Measurements from ENCODE around the gene ST6GALNAC6. TPM values are rescaled to one million over a fixed set of nuclear protein-coding genes. Genes with fewer than 3 reads are reported as not detected.
A peak's percentile ranks its signal among the peaks of the same experiment; 100 is the strongest.

Gene ST6GALNAC6
- total RNA-seq, 1 donor from 2014 or later = 82.0 TPM

DNA sequence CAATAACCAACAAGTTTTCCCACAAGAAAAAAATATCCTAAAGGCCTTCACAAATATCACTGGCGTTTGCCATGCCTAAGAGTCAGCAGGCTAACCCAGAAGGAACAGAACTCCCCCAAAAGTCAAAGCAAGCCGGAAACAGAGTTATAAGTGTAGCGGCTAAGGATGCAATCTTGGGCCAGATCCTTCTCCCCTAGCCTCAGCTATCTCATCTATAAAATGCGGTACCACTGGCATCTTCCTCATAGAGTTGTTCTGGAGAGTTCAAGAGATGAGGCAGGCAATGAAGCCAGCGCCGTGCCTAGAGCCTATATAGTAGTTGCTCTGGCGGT is 37.6 kb upstream of the ST6GALNAC6 start:
- TF ChIP-seq, protein P1, sequence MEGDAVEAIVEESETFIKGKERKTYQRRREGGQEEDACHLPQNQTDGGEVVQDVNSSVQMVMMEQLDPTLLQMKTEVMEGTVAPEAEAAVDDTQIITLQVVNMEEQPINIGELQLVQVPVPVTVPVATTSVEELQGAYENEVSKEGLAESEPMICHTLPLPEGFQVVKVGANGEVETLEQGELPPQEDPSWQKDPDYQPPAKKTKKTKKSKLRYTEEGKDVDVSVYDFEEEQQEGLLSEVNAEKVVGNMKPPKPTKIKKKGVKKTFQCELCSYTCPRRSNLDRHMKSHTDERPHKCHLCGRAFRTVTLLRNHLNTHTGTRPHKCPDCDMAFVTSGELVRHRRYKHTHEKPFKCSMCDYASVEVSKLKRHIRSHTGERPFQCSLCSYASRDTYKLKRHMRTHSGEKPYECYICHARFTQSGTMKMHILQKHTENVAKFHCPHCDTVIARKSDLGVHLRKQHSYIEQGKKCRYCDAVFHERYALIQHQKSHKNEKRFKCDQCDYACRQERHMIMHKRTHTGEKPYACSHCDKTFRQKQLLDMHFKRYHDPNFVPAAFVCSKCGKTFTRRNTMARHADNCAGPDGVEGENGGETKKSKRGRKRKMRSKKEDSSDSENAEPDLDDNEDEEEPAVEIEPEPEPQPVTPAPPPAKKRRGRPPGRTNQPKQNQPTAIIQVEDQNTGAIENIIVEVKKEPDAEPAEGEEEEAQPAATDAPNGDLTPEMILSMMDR (IDR thresholded peaks at IDR 0.05) = no peak
- DNase-seq = no peak

DNA sequence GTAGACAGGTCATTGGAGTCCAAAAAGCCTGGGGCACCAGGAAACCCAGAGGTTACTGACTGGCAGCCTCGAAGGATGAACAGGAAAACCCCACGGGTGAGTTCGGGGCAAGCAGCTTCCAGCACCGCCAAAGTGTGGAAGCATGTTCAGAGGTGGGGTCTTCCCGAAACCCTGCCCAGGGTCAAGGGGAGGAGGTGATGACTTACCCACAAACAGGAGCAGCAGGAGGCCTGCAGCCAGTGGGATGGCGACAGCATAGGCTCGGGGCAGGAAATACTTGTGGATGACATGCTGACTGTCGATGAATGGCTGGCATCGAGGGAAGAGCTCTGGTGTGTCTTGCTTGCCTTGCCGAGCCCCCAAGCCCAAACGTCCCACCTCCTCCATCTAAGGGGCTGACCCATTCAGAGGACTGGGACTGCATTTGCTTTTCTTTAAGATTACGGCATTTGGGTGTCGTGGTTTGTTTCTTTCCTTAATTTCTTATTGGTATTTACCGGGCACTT is 37.0 kb upstream of the ST6GALNAC6 start:
- intact Hi-C loops (cut with DNase I) = no loop called here
- Histone ChIP-seq H3K4me1 (peaks cover 29% of the 10 kb centered on the region), H3K27me3 (ENCODE audit: low read depth) (no peaks in the 10 kb centered on the region), H3K4me3 (peak overlapping the region; percentile 88), H3K27ac (no peak overlapping the region), H3K36me3 (peaks cover 5% of the 10 kb centered on the region), H3K9me3 (no peaks in the 10 kb centered on the region)
- DNase-seq (no peak), ATAC-seq (no peak)
- TF ChIP-seq, protein P1 (IDR thresholded peaks at IDR 0.05) = no peak

More for the DNA sequence above, 37.6 kb upstream of the ST6GALNAC6 start:
- Histone ChIP-seq H3K27me3 (ENCODE audit: low read depth) (no peaks in the 10 kb centered on the region), H3K27ac (peak overlapping the region; percentile 70), H3K4me1 (peaks cover 31% of the 10 kb centered on the region), H3K4me3 (peak overlapping the region; percentile 88), H3K9me3 (no peaks in the 10 kb centered on the region), H3K36me3 (peaks cover 10% of the 10 kb centered on the region)
- ATAC-seq = no peak
- intact Hi-C loops (cut with DNase I) = no loop called here

DNA sequence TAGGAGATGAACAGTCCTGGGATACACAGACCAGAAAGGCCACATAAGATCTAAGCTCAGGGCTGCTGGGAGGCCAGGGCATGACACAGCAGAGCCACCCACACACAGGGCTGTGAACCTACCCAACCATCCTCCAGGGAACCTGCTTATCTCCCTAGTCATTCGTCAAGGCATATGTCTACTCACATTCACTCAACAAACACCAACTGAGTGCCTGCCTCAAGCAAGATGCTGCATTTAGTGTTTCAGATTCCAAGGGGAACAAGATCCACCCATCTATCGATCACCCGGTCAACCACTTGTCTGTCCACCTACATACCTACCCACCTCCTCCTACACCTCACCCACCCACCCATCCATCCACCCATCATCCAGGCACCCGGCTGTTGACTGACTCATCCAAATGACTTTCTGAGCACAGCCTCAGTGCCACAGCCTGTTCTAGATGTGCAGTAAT is 36.4 kb upstream of the ST6GALNAC6 start:
- TF ChIP-seq, protein P1 (IDR thresholded peaks at IDR 0.05) = no peak
- no peak overlapping the region for H3K27ac ChIP-seq
- peaks cover 35% of the 10 kb centered on the region for H3K4me1 ChIP-seq
- H3K27me3 ChIP-seq (ENCODE audit: low read depth) = no peaks in the 10 kb centered on the region
- no peak overlapping the region for H3K4me3 ChIP-seq
- intact Hi-C loops (cut with DNase I) = no loop called here
- DNase-seq (no peak), ATAC-seq (no peak)
- no peaks in the 10 kb centered on the region for H3K36me3 ChIP-seq
- H3K9me3 ChIP-seq = no peaks in the 10 kb centered on the region

DNA sequence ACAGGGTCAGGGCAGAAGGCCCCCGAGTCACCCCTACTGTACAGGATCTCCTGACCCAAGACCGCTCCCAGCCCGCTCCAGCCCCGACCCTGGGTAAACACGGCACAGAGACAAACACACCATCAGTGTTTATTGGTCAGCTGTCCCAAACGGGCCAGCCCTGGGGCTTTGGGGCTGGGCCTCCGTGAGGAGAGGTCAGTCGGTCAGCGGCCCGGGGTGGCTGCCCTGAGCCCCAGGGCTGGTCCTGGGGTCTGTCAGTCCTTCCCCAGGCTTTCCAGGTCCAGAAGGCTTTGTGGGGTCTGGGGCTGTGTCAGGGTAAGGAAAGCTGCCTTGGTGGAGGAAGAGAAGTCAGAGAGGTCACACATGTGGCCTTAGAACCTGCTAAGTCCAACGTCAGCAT is 35.6 kb upstream of the ST6GALNAC6 start:
- Histone ChIP-seq H3K9me3 (no peaks in the 10 kb centered on the region), H3K4me3 (no peak overlapping the region), H3K27me3 (ENCODE audit: low read depth) (no peaks in the 10 kb centered on the region), H3K4me1 (peaks cover 43% of the 10 kb centered on the region), H3K27ac (no peak overlapping the region), H3K36me3 (no peaks in the 10 kb centered on the region)
- DNase-seq = no peak
- intact Hi-C loops (cut with DNase I) = no loop called here
- ATAC-seq = no peak
- TF ChIP-seq, protein P1 (IDR thresholded peaks at IDR 0.05) = no peak

DNA sequence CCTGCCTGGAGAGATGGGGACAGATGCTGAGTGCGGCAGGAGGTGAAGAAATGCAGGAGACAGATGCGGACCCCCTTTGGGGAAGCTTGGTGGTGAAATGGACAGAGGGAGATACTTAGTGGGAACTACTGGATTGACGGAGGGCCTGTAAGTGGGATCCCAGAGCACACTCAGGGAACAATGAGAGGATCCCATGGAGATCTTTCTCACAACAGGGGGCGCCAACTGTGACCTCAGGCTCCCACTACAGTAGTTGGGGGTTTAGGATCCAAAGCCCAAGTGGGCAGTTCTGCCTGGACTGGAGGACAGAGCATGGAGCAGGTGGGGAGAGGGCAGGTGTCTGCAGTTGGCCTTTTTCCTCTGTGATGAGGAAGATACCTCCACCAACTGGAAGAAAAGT is 34.8 kb upstream of the ST6GALNAC6 start:
- Histone ChIP-seq H3K4me1 (peaks cover 50% of the 10 kb centered on the region), H3K27me3 (ENCODE audit: low read depth) (no peaks in the 10 kb centered on the region), H3K36me3 (no peaks in the 10 kb centered on the region), H3K4me3 (no peak overlapping the region), H3K27ac (no peak overlapping the region), H3K9me3 (no peaks in the 10 kb centered on the region)
- intact Hi-C loops (cut with DNase I) = no loop called here
- no peak for DNase-seq
- TF ChIP-seq, protein P1 (IDR thresholded peaks at IDR 0.05) = no peak
- no peak for ATAC-seq

Data from lower lobe of right lung (tissue), 2 donors.